ENCODE results near the gene TSC2. TPM values are rescaled to one million over a fixed set of nuclear protein-coding genes. Genes with fewer than 3 reads are reported as not detected.

Gene TSC2
- total RNA-seq, 1 donor from 2014 or later: 96.4 TPM

DNA sequence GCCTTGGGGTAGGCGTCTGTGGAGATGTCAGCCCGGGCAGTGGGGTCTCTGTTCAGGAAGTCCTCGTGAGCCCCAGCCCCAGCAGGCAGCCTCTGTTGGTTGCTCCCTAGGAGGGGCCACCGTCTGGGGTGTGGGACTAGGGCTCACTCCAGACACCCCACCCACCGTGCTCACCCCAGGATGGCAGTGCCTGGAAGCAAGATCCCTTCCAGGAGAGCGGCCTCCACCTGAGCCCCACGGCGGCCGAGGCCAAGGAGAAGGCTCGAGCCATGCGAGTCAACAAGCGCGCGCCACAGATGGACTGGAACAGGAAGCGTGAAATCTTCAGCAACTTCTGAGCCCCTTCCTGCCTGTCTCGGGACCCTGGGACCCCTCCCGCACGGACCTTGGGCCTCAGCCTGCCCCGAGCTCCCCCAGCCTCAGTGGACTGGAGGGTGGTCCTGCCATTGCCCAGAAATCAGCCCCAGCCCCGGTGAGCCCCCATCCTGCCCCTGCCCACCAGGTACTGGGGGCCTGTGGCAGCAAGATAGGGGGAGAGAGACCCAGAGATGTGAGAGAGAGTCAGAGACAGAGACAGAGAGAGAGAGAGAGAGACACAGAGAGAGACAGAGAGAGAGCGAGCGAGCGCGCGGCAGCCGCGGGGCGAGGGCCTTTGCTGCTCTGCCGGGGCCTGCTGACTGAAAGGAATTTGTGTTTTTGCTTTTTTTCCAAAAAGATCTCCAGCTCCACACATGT is 10.0 kb upstream of the TSC2 start:
- H3K4me1 Mint-ChIP-seq (ENCODE audit: low read depth): no peaks in the 10 kb centered on the region
- no peak for DNase-seq (ENCODE audit: low spot score)
- no peaks in the 10 kb centered on the region for H3K27me3 Mint-ChIP-seq (ENCODE audit: insufficient read depth)
- H3K9me3 Mint-ChIP-seq: no peaks in the 10 kb centered on the region
- intact Hi-C loops (cut with micrococcal nuclease): no loop called here
- H3K36me3 Mint-ChIP-seq (ENCODE audit: low read depth): no peaks in the 10 kb centered on the region
- no peak overlapping the region for H3K27ac Mint-ChIP-seq
- H3K4me3 Mint-ChIP-seq: no peak overlapping the region

DNA sequence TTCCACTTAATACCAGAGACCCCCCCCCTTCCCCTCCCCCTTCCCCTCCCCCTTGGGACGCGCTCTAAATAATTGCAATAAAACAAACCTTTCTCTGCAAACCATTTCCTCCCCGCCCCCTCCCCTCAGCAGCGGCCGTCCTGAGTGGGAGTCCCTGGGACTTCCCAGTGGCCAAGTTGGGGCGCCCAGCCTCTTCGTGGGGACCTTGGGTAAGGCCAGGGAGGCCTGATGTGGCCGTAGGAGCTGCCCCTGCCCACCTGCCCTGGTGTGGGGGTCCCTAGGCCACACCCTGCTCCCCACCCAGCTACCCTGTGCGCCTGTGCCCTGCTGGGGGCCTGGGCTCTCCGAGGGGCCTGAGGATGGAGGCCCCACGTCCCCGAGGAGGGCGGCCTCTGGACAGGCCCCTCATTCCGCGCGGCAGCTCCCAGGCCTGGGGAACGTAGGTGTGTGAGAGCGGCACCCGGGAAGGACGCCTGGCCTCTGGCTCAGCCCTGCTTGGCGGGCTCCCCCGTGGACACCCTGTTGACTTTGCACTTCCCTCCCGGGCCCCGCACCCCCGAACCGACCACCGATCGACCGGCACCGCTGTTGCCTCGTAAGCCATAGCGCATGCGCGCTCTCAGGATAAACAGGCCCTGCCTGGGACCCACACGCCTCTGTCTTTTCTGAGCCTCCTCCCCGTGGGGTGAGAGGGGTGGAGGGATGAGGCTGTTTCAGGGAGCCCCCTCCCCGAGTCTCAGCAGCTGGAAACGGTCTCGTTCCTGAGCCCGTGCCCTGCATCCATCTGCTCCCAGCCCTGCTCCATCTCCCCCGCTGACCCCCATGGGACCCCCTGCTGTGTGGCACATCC is 9.2 kb upstream of the TSC2 start:
- Mint-ChIP-seq H3K4me1 (ENCODE audit: low read depth) (no peaks in the 10 kb centered on the region), H3K27ac (no peak overlapping the region), H3K9me3 (no peaks in the 10 kb centered on the region), H3K36me3 (ENCODE audit: low read depth) (no peaks in the 10 kb centered on the region), H3K27me3 (ENCODE audit: insufficient read depth) (no peaks in the 10 kb centered on the region), H3K4me3 (no peak overlapping the region)
- intact Hi-C loops (cut with micrococcal nuclease): no loop called here
- DNase-seq (ENCODE audit: low spot score): no peak

GRCh38 chr16:2039274-2040031 is 8.3 kb upstream of the TSC2 start:
- no peaks in the 10 kb centered on the region for H3K4me1 Mint-ChIP-seq (ENCODE audit: low read depth)

GRCh38 chr16:2040041-2040786 is 7.6 kb upstream of the TSC2 start:
- no peak overlapping the region for H3K4me3 Mint-ChIP-seq
- H3K9me3 Mint-ChIP-seq: no peaks in the 10 kb centered on the region
- H3K36me3 Mint-ChIP-seq (ENCODE audit: low read depth): no peaks in the 10 kb centered on the region
- DNase-seq (ENCODE audit: low spot score): no peak
- H3K27ac Mint-ChIP-seq: no peak overlapping the region
- no peaks in the 10 kb centered on the region for H3K4me1 Mint-ChIP-seq (ENCODE audit: low read depth)
- intact Hi-C loops (cut with micrococcal nuclease): loop anchor here (10.0 kb wide), 1 partner anchor 615 kb away; the partner anchor contains the start of gene UQCC4
- H3K27me3 Mint-ChIP-seq (ENCODE audit: insufficient read depth): no peaks in the 10 kb centered on the region

More at GRCh38 chr16:2039274-2040031, 8.3 kb upstream of the TSC2 start:
- Mint-ChIP-seq H3K36me3 (ENCODE audit: low read depth) (no peaks in the 10 kb centered on the region), H3K9me3 (no peaks in the 10 kb centered on the region), H3K4me3 (no peak overlapping the region), H3K27me3 (ENCODE audit: insufficient read depth) (no peaks in the 10 kb centered on the region), H3K27ac (no peak overlapping the region)
- intact Hi-C loops (cut with micrococcal nuclease): loop anchor here (10.0 kb wide), 1 partner anchor 615 kb away; the partner anchor contains the start of gene UQCC4
- no peak for DNase-seq (ENCODE audit: low spot score)

DNA sequence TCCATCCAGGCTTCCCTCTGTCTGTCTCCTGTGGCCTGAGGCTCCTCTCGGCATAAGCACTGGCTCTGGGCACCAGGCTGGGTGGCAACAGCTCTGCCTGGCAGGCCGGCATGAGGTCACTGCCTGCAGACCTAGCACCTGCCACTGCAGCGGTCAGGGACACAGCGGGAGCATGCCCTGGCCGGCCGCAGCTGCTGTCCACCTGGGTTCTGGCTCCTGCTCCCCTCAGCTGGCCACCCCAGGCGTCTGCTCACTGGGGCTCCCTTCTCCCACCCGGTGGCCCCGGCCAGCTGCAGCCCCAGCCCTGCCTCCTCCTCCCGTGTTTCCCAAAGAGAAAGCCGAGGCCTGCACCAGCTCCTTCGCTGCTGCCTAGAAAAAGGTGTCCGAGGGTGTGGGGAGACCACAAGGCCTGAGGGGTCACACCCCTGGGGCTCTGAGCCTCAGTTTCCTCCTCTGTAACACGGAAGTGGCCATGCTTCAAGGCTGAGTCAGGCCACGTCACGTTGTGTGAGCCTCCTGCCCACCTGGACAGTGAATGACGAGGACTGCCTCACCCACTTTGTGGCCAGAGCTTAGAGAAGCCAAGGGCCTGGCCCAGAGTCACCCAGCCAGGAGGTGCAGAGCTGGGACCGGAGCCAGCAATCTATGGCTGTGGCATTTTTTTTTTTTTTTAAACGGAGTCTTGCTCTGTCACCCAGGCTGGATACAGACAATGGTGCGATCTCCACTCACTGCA is 6.8 kb upstream of the TSC2 start:
- Mint-ChIP-seq H3K27ac (no peak overlapping the region), H3K27me3 (ENCODE audit: insufficient read depth) (no peaks in the 10 kb centered on the region), H3K4me3 (no peak overlapping the region), H3K9me3 (no peaks in the 10 kb centered on the region), H3K36me3 (ENCODE audit: low read depth) (no peaks in the 10 kb centered on the region), H3K4me1 (ENCODE audit: low read depth) (no peaks in the 10 kb centered on the region)
- DNase-seq (ENCODE audit: low spot score): no peak
- intact Hi-C loops (cut with micrococcal nuclease): loop anchor here (10.0 kb wide), 1 partner anchor 616 kb away; the partner anchor contains the start of gene UQCC4

DNA sequence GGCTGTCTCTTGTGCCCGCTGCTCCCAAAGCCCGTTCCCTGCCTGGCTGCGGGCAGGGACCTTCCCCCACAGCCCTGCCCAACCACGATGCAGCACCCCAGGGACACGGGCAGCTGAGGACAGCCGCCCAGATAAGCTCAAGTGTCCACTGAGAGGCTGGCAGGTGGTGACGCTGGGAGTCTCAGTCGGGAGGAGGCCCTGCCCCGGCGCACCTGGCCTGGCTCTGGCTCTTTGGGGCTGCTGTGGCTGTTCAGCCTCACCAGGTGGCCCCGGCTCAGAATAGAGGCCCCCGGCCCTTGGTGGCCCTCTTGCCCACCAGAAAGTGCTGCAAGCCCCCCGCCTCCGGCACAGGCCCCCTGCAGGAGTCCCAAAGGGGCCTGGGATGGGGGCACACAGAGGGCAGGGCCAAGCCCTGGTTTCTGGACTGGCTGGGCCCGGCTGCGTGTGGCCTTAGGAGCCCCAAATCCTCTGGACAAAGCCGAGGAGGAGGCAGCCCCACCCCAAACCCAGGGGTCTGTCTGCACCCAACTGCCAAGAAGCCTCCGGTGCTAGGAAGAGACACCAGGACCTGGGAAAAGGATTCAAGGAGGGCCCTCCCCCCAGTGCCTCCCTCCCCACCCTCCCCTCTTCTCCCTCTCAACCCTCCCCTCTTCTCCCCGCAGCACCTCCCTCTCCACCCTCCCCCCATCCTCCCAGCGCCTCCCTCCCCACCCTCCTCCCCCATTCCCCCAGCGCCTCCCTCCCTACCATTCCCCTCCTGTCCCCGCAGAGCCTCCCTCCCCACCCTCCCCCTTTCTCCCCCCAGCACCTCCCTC is 5.4 kb upstream of the TSC2 start:
- Mint-ChIP-seq H3K27me3 (ENCODE audit: insufficient read depth) (no peaks in the 10 kb centered on the region), H3K4me3 (no peak overlapping the region), H3K4me1 (ENCODE audit: low read depth) (peaks cover 12% of the 10 kb centered on the region), H3K9me3 (no peaks in the 10 kb centered on the region), H3K36me3 (ENCODE audit: low read depth) (peaks cover 2% of the 10 kb centered on the region), H3K27ac (no peak overlapping the region)
- intact Hi-C loops (cut with micrococcal nuclease): loop anchor here (10.0 kb wide), 1 partner anchor 618 kb away; the partner anchor contains the start of gene UQCC4
- DNase-seq (ENCODE audit: low spot score): no peak

DNA sequence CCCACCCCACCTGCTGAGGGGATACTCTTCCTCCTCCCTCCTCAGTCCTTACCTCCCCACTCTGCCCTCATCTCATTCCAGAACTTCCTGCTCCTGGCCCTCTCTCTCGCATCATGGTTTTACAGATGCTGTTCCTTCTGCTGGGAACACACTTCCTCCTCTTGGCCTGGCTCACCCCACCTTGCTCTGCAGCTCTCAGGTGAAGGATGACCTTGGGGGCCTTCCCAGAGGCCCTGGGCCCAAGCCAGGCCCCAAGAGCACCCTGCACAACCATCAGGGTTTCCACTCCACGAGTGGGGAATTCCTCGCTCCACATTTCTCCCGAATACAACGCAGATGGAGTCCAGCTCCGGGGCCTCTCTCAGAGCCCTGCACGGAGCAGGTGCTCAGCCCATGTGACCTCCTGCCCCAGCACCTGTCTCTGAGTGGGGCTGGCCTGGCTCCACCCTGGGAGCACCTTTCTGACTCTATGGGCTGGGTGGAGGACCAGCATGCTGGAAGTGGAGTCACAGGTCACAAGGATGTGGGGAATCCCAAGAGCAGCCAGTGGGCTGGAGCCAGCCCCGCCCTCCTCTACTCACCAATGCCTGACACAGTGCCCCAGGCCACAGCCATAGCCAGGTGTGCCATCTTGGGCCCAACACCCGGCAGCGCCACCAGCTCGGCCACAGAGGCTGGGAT is 4.7 kb upstream of the TSC2 start:
- intact Hi-C loops (cut with micrococcal nuclease): loop anchor here (10.0 kb wide), 1 partner anchor 618 kb away; the partner anchor contains the start of gene UQCC4
- no peaks in the 10 kb centered on the region for H3K9me3 Mint-ChIP-seq

DNA sequence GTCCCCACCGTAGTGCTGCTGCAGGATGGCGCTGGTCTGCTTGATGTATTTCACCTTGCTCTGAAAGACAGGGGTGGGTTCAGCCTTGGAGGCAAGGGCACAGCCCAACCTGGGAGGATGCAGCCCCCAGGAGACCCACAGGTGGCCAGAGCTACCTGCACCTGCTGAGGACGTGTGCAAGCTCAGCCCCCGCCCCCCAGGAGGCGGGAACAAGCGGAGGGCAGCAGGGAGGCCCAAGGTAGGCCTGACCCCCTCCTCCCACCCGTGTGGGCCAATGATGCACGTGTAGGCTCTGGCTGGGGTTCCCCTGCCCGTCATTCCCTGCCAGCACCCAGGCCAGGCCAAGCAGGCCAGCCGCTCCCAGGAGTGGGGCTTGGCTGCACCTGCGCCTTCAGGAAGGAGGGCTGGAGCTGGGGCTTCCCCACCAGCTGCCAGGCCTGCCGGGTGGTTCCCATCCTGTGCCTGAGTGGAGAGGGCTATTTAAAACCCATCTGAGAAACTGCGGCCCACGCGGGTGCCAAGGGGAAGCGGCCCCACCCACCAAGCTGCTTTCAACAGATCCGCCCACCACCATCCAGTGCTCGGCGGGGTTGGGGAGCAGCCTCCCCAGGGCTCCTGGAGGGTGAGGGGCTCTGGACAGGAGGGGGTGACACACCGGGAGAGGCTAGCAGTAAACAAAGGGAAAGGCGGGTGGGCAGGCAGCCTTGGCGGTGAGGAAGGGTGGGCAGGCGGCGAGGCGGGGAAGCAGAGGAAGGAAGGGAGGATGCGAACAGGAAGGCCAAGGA is 3.9 kb upstream of the TSC2 start:
- Mint-ChIP-seq H3K9me3 (no peaks in the 10 kb centered on the region), H3K27me3 (ENCODE audit: insufficient read depth) (no peaks in the 10 kb centered on the region), H3K4me1 (ENCODE audit: low read depth) (peaks cover 18% of the 10 kb centered on the region), H3K4me3 (no peak overlapping the region), H3K27ac (no peak overlapping the region), H3K36me3 (ENCODE audit: low read depth) (peaks cover 8% of the 10 kb centered on the region)
- DNase-seq (ENCODE audit: low spot score): no peak
- intact Hi-C loops (cut with micrococcal nuclease): loop anchor here (10.0 kb wide), 1 partner anchor 619 kb away; the partner anchor contains the start of gene UQCC4

More for the DNA sequence above, 4.7 kb upstream of the TSC2 start:
- H3K4me3 Mint-ChIP-seq: no peak overlapping the region
- no peak for DNase-seq (ENCODE audit: low spot score)
- H3K27me3 Mint-ChIP-seq (ENCODE audit: insufficient read depth): no peaks in the 10 kb centered on the region
- peaks cover 12% of the 10 kb centered on the region for H3K4me1 Mint-ChIP-seq (ENCODE audit: low read depth)
- peaks cover 3% of the 10 kb centered on the region for H3K36me3 Mint-ChIP-seq (ENCODE audit: low read depth)
- no peak overlapping the region for H3K27ac Mint-ChIP-seq

- Mint-ChIP-seq H3K4me1 (ENCODE audit: low read depth) (peaks cover 21% of the 10 kb centered on the region), H3K27me3 (ENCODE audit: insufficient read depth) (no peaks in the 10 kb centered on the region), H3K9me3 (no peaks in the 10 kb centered on the region), H3K27ac (no peak overlapping the region), H3K36me3 (ENCODE audit: low read depth) (peaks cover 8% of the 10 kb centered on the region), H3K4me3 (no peak overlapping the region)
- no peak for DNase-seq (ENCODE audit: low spot score)
- intact Hi-C loops (cut with micrococcal nuclease): loop anchor here (10.0 kb wide), 1 partner anchor 620 kb away; the partner anchor contains the start of gene UQCC4
Observed at GRCh38 chr16:2044541-2044940, 3.2 kb upstream of the TSC2 start.

Data from activated T-helper 1 cell treated with anti-CD3 and anti-CD28 coated beads, Interleukin-12 subunit alpha, Interleukin-12 subunit beta, Interleukin-2, Interleukin-4 antibody, amounts not matched to agents 30 ng/mL and 10 ng/mL and 1 ng/mL, durations not matched to agents 14 hours and 24 hours and 36 hours (primary cell).